Erythroblast (primary cell): ENCODE measurements around the gene ACTR1A.

Source experiments
- GATA1 ChIP-seq: IDR thresholded peaks from 2 replicates; pipeline ENCODE4 v1.6.1; 2011; ENCODE audit warnings: low read depth, mild to moderate bottlenecking, control low read depth, low read length, moderate library complexity
- POLR2A ChIP-seq: IDR thresholded peaks from 2 replicates; pipeline ENCODE4 v1.6.1; 2011; ENCODE audit warnings: mild to moderate bottlenecking, low read length

DNA sequence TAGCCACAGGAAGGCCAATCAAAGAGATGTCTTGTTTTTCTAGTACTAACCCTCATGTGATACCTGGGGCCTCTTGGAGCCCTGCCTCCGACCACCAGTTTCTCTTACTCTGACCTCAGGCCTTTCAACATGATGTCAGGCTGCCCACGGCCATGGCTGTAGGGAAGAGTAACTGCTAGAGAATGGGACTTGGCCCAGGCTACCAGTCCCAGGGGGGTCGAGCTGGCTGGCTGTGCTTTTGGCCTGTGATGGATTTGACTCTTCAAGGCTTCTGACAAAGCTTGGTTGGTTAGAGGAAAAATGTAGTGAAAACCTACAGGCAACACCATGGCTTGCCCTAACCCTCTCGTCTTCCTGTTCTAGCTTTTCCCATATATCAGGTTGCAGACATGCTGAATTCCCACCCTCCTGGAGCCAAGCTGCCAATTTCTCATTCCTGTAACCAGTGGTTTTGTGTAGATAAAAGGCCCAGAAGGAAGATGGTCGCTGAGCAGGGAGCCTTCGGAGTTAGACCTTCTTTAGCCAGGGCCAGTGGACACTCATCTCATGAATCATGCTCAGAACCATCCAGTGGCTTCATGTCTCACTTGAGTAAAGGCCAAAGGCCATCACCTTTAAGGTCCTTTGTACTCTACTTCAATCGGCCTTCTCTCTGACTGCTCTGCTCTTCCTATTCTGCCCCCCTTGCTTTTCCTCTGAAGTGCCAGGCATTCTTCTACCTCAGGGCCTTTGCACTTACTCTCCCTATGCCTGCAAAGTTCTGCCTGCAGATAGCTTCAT, 20.9 kb upstream of the ACTR1A start:
- TF ChIP-seq POLR2A (no peak), GATA1 (no peak)
